ENCODE data around the gene C6orf120. TPM values are rescaled to one million over a fixed set of nuclear protein-coding genes. Genes with fewer than 3 reads are reported as not detected.
"Not testable (repeated sequence)": the region's sequence is repeated elsewhere in the genome, so short reads cannot be mapped to it uniquely, and the experiment has no call there.

Gene C6orf120
- total RNA-seq, 2 donors from 2014 or later: 8.9 to 13.9 TPM

DNA sequence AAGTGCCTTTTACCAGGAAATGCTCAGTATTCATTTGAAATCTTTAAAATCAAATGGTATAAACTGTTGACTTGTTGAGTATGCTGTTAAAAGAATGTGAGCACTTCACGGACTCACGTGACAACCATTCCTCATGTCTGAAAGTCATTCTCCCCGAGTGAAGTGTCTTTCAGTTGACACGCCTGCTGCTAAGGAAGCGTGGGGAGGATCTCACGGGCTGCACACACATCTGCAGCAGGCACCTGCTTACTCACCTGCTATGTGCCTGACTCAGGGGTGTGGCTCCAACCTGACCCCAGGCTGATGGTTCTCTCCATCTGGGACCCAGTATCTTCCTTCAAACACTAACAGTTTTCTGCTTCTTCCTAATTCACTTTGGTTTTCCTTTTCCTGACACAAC is 32.8 kb upstream of the C6orf120 start:
- Mint-ChIP-seq H3K36me3 (peaks cover 0 to 19% of the 10 kb centered on the region in 2 donors), H3K9me3 (no peaks in the 10 kb centered on the region), H3K27ac (peak overlapping the region in 1 of 2 donors; percentile 25)
- ATAC-seq (no peak), DNase-seq (ENCODE audit: low spot score in 2 of 2) (no peak)

DNA sequence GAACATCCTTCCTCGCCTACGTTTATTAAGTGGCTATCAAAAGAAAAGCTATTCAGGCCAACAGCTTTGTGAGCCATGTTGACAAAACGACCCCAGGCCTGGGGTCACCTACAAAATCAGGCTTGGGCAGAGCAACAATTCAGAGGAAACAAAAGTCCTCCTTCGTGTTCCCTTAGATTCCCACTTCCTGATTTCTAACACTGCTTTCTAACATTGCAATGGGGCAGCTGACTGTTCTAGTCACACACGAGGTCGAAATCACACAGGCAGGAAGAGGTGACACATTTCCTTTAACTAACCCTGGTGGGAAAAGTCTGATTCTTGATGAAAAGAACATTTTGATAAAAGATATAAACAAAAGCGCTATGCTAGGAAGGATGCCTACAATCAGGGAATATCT is 32.0 kb upstream of the C6orf120 start:
- ATAC-seq: no peak
- Mint-ChIP-seq H3K36me3 (peaks cover 0 to 23% of the 10 kb centered on the region in 2 donors), H3K9me3 (no peaks in the 10 kb centered on the region), H3K27ac (no peak overlapping the region)
- no peak for DNase-seq (ENCODE audit: low spot score in 2 of 2)

DNA sequence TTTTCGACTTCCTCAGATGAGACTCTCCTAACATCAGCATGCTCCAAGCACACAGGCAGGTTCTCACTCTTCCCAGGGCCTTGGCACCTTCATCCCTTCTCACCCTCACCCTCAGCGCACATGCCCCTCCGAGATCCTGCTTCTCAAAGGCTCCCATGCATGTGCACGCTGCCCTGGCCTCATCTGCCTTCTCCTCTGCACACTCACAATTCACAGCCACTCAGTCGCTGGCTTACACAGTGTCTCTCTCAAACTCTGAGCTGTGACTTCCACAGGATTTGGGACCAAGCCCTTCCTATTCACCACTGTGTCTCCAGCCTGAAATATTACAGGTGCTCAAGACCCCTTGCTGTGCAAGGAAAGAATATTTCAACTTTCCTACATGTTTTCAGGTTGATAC is 30.4 kb upstream of the C6orf120 start:
- Mint-ChIP-seq H3K27ac (no peak overlapping the region), H3K36me3 (peaks cover 7 to 19% of the 10 kb centered on the region in 2 donors), H3K9me3 (no peaks in the 10 kb centered on the region)
- DNase-seq (ENCODE audit: low spot score in 2 of 2): no peak
- ATAC-seq: no peak

DNA sequence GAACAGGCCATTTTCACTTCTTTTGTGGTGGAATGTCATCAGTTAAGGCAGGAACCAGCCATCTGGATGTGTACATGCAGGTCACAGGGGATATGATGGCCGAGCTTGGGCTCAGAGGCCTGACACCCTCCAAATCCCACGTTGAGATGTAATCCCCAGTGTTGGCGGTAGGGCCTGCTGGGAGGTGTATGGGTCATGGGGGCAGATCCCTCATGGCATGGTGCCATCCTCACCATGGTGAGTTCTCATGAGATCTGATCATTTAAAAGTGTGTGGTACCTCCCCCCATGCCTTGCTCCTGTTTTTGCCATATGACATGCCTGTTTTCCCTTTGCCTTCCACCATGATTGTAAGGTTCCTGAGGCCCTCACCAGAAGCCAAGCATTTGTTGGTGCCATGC is 26.9 kb upstream of the C6orf120 start:
- ATAC-seq (no peak), DNase-seq (ENCODE audit: low spot score in 2 of 2) (no peak)
- H3K27ac Mint-ChIP-seq: no peak overlapping the region
- H3K9me3 Mint-ChIP-seq: no peaks in the 10 kb centered on the region
- peaks cover 12 to 23% of the 10 kb centered on the region in 2 donors for H3K36me3 Mint-ChIP-seq

DNA sequence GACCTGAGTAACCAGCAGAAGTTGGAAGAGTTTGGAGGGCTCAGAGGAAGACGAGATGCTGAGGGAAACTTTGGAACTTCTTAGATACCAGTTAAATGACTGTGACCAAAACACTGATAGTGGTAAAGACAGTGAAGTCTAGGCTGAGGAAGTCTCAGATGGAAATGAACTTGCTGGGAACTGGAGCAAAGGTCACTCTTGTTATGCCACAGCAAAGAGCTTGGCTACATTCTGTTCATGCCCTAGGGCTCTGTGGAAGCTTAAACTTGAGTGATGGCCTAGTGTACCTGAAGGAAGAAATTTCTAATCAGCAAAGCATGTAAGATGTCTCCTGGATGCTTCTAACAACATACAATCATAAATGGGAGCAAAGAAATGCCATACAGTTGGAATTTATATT is 24.8 kb upstream of the C6orf120 start:
- Mint-ChIP-seq H3K36me3 (peaks cover 30 to 37% of the 10 kb centered on the region in 2 donors), H3K9me3 (peaks cover 0 to 5% of the 10 kb centered on the region in 2 donors), H3K27ac (no peak overlapping the region)
- ATAC-seq (no peak), DNase-seq (ENCODE audit: low spot score in 2 of 2) (no peak)

DNA sequence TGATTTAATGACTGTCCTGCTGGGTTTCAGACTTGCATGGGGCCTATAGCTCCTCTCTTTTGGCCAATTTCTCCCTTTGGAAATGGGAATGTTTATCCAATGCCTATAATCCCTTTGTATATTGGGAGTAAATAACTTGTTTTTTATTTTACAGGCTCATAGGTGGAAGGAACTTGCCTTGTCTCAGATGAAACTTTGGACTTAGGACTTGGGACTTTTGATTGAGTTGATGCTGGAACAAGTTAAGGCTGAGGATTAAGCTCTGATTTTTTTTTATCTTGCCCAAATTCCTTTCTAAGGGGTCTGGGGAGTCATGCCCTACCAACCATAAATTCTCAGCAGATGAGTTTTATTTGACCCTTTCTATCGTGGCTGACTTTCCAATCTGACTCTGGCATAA is 23.6 kb upstream of the C6orf120 start:
- no peak overlapping the region for H3K27ac Mint-ChIP-seq
- peaks cover 0 to 5% of the 10 kb centered on the region in 2 donors for H3K9me3 Mint-ChIP-seq
- no peak for ATAC-seq
- no peak for DNase-seq (ENCODE audit: low spot score in 2 of 2)
- peaks cover 35 to 42% of the 10 kb centered on the region in 2 donors for H3K36me3 Mint-ChIP-seq

DNA sequence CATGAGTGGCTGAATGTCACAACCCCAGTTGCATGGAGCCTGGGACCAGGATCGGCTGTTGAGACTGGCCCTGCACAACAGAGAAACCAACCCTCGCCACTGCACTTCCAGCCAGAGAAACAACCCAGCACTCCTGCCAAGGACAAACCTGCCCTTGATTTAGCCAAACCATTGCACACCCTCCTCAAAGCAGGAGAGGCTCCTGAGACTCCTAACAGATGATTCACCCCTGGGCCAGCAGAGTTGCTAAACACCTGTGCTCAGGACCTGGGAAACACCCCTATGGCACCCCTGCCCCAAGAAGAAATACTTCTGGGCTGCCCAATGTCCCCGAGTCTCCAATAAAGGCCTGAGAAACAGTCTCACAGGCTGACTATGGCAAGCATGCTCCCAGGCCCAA is 17.9 kb upstream of the C6orf120 start:
- DNase-seq (ENCODE audit: low spot score in 2 of 2): no peak
- Mint-ChIP-seq H3K9me3 (peaks cover 9 to 25% of the 10 kb centered on the region in 2 donors), H3K27ac (no peak overlapping the region), H3K36me3 (peaks cover 58 to 67% of the 10 kb centered on the region in 2 donors)
- ATAC-seq: no peak

DNA sequence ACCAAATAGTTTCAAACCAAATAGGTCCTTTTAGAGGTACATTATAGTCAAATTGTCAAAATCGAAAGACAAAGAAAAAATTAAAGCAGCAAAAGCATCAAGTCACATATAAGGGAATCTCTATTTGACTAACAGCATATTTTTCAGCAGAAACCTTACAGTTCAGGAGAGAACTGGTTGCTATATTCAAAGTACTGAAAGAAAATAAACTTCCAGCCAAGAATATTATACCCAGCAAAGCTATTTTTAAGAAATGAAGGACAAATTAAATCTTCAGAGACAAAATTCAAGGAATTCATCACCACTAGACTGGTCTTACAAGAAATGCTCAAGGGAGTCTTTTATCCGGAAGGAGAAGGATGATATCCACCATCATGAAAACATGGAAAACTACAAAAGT is 16.1 kb upstream of the C6orf120 start:
- DNase-seq (ENCODE audit: low spot score in 2 of 2) (no peak), ATAC-seq (no peak)
- Mint-ChIP-seq H3K27ac (no peak overlapping the region), H3K9me3 (peaks cover 9 to 19% of the 10 kb centered on the region in 2 donors), H3K36me3 (peaks cover 47 to 59% of the 10 kb centered on the region in 2 donors)

DNA sequence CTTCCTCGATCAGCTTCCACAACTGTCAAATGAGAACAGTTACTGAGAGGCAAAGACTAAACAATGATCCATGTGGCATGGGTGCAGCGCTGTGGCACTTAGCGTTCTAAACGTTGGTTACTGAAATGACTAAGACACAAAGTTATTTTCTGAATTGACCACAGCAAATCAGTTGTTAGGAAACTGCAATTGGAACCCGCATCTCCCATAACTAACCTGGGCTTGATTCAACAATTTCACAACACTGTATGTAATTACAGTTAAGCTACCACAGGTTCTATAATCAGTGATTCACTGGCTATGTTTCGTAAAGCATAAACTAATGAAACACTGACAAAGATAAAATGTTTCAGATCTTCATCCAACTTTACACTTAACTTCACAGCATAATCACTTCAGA is 12.6 kb upstream of the C6orf120 start:
- peaks cover 46 to 49% of the 10 kb centered on the region in 2 donors for H3K36me3 Mint-ChIP-seq
- DNase-seq (ENCODE audit: low spot score in 2 of 2) (no peak), ATAC-seq (no peak)
- H3K9me3 Mint-ChIP-seq: peaks cover 17 to 25% of the 10 kb centered on the region in 2 donors
- H3K27ac Mint-ChIP-seq: no peak overlapping the region

DNA sequence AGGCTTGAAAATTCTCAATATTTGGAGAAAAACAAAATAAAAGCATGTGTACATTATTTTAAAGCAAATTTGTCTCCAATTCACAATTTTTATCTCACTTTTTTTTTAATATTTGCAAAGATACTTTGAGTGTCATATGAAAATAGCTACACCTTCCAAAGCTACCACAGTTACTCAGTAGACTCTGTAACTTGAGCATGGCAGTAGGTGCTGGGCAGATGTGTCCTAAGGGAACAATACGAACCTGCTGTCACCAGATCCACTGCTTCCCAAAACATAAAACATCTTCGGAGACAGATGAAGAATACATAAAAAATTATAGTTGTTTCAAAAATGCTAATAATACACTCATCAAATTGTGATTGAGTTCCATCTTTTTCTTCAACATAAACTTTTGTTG is 10.7 kb upstream of the C6orf120 start:
- peaks cover 33 to 48% of the 10 kb centered on the region in 2 donors for H3K36me3 Mint-ChIP-seq

DNA sequence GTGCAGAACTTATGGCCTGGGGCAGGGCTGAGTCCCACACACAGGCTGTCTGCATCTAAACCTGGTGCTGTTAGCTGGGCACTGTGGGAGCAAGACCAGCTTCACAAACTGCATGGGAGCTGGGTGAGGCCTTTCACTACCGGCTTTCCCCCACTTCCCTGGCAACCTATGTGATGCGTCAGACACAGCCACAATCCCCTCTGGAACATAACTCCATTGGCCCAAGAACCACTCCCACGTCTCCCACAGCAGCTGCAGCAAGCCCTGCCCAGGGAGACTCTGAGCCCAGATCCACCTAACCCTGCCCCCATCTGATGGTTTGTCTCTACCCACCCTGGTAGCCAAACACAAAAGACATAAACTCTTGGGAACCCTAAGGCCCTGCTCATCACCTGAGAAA is 9.4 kb upstream of the C6orf120 start:
- peaks cover 12 to 13% of the 10 kb centered on the region in 2 donors for H3K9me3 Mint-ChIP-seq
- no peak overlapping the region for H3K27ac Mint-ChIP-seq
- peaks cover 28 to 44% of the 10 kb centered on the region in 2 donors for H3K36me3 Mint-ChIP-seq
- ATAC-seq: no peak
- DNase-seq (ENCODE audit: low spot score in 2 of 2): no peak

More for the DNA sequence above, 10.7 kb upstream of the C6orf120 start:
- Mint-ChIP-seq H3K9me3 (peaks cover 11 to 17% of the 10 kb centered on the region in 2 donors), H3K27ac (no peak overlapping the region)
- DNase-seq (ENCODE audit: low spot score in 2 of 2) (no peak), ATAC-seq (no peak)

DNA sequence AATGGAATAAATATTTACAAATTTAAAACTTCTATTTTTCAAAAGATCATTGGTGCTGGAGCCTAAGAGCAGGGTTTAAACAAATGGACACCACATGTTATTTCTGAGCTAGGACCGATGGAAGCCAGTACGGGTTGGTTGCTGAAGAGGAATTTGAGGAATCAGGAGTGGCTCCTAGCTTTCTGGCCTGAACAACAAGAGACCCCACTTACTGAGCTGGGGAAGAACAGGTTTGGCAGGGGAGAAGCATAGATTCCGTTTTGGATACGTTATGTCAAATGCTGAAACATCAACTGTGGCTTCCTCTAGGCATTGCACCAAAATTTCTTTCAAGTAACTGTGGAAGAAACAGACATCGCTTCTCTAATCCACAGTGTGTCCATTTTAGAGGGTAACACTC is 6.8 kb upstream of the C6orf120 start:
- peaks cover 31 to 39% of the 10 kb centered on the region in 2 donors for H3K36me3 Mint-ChIP-seq
- H3K27ac Mint-ChIP-seq: no peak overlapping the region
- DNase-seq (ENCODE audit: low spot score in 2 of 2) (no peak), ATAC-seq (no peak)
- H3K9me3 Mint-ChIP-seq: peaks cover 12 to 13% of the 10 kb centered on the region in 2 donors

DNA sequence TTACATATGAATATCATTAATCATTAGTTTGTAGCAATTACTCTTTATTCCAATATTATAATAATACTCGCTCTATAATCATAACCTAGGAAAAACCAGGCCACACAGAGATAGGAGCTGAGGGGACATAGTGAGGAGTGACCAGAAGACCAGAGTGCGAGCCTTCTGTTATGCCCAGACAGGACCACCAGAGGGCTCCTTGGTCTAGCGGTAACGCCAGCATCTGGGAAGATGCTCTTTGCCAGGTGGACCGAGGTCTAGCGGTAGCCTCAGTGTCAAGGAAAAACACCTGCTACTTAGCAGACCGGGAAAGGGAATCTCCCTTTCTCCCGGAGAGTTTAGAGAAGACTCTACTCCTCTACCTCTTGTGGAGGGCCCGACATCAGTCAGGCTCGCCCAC is 4.8 kb upstream of the C6orf120 start:
- not testable (repeated sequence) for ATAC-seq; DNase-seq (ENCODE audit: low spot score in 2 of 2); H3K27ac Mint-ChIP-seq
- Mint-ChIP-seq H3K36me3 (peaks cover 34 to 36% of the 10 kb centered on the region in 2 donors), H3K9me3 (peaks cover 12 to 13% of the 10 kb centered on the region in 2 donors)

DNA sequence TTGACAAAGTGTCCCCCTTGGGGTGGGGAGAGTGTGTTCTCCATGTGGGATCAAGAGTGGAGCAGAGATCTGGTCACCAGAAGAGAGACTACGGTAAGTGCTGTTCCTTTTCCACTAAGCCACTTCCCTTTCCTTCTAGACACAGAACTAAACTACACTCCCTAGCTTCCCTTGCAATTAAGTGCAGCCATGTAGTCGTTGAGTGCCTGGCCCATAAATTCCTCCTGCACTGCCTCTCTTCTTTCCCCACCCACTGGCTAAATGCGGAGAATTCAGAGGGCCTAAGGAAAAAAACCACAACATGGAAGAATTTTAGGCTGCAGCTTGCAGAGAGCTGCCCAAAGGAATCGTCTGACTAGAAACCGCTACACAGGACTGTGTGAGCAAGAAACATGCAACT is 1.6 kb upstream of the C6orf120 start:
- ATAC-seq: no peak
- Mint-ChIP-seq H3K27ac (no peak overlapping the region), H3K9me3 (peaks cover 5 to 6% of the 10 kb centered on the region in 2 donors), H3K36me3 (peaks cover 31 to 33% of the 10 kb centered on the region in 2 donors)
- DNase-seq (ENCODE audit: low spot score in 2 of 2): no peak

DNA sequence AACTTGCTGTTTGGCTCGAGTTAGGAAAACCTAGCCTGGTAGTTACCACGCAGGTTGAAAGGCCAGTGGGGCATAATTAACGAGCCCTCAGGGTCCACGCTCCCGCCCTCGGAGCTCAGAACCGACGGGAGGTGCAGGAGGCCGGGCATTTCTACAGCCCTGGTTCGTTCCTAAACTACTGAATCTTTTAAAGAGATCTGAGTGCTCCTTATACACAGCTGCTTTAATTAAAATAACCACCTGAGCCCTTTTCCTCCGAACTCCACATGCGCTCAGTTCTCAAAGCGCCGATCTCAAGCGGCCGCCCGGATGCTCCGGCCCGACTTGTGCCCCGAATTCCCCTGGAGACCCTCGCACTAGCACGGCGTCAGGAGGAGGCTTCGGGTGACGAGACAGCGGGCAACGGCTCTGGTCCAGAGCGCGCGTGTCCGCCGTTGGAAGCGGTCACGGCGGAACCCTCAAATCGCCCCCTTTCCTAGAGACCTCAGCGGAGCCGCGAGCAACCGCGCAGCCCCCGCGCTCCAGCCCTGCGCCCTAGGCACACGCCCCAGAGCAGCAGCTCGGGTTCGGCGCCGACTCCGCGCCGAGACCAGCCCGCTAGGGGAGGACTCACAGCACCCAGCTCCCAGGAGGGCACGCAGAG is 494 bp upstream of the C6orf120 start:
- Mint-ChIP-seq H3K27ac (peak overlapping the region; percentile 93 to 96), H3K36me3 (peaks cover 20 to 26% of the 10 kb centered on the region in 2 donors), H3K9me3 (peaks cover 0 to under 1% of the 10 kb centered on the region in 2 donors)
- ATAC-seq: peak in 1 of 2 donors; percentile 1
- no peak for DNase-seq (ENCODE audit: low spot score in 2 of 2)

DNA sequence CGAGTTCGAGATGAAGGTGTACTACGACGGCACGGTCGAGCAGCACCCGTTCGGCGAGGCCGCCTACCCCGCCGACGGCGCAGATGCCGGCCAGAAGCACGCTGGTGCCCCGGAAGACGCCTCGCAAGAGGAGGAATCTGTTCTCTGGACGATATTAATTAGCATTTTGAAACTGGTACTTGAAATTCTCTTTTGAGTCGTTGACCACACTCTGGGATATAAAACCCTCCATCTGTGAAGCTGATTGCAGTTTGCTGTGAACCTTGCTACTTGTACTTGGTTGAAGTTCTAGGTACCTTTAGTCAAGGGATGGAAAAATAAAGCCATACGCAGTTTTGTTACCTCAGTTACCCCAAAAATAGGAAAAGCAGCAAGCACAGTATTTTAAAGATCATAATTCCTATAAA is 917 bp downstream of the C6orf120 start:
- DNase-seq (ENCODE audit: low spot score in 2 of 2) (no peak), ATAC-seq (peak in 1 of 2 donors; percentile 4)
- no peaks in the 10 kb centered on the region for H3K9me3 Mint-ChIP-seq
- H3K27ac Mint-ChIP-seq: peak overlapping the region; percentile 95 to 96
- peaks cover 12 to 25% of the 10 kb centered on the region in 2 donors for H3K36me3 Mint-ChIP-seq

DNA sequence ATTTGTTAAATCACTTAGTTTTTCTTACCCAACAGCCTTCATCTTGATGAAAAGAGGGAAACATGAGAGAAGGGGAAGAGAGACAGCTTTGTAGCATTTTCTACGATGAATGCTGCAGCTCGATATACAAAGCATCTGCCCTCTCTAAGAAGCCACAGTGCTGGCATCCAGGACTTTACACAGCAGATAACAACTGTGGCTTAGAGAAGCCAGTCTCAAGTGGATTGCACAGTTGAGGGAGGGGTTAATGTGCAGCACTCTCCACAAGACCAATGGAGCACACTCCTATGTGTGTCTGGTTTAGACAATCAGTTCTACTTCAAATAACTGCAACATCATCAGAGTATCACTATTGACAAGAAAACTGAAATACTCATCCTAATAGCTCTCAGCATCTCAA is 5.8 kb downstream of the C6orf120 start:
- Mint-ChIP-seq H3K36me3 (peaks cover 7 to 13% of the 10 kb centered on the region in 2 donors), H3K27ac (no peak overlapping the region), H3K9me3 (no peaks in the 10 kb centered on the region)
- DNase-seq (ENCODE audit: low spot score in 2 of 2) (no peak), ATAC-seq (peak in 1 of 2 donors; percentile 34)

DNA sequence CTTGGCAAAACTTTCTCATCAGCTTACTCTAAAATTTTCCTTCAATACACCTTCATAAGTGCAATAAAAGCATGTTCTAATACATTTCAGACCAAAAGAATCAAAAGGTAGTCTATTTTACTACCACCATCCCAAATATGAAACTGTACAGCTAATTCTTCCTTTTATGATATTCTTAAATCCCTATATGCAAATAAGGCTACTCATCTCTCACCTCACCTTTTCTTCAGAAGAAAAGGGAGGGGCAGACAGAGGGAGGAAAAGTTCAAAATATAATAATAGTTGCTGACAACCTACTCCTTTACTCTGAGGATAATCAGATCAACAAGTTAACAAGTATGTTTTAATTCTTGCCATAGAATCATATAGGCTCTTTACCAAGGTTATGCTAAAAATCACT is 7.4 kb downstream of the C6orf120 start:
- DNase-seq (ENCODE audit: low spot score in 2 of 2) (no peak), ATAC-seq (peak in 1 of 2 donors; percentile 56)
- peaks cover 0 to 6% of the 10 kb centered on the region in 2 donors for H3K36me3 Mint-ChIP-seq
- H3K27ac Mint-ChIP-seq: peak overlapping the region in 1 of 2 donors; percentile 9
- H3K9me3 Mint-ChIP-seq: no peaks in the 10 kb centered on the region

Measured in activated naive CD4-positive, alpha-beta T cell treated with anti-CD3 and anti-CD28 coated beads, Interleukin-2, amount 50 U/mL, for 72 hours (primary cell).